Activated CD4-positive, alpha-beta T cell treated with anti-CD3 and anti-CD28 coated beads, Interleukin-2, amount 50 U/mL, for 4 hours (primary cell): Measurements from ENCODE around the gene NR4A1.

Source experiments
- DNase-seq, 2 experiments: peaks; one replicate each; pipeline ENCODE4 v3.0.0-alpha.2; 2020

The NR4A1 gene

DNA sequence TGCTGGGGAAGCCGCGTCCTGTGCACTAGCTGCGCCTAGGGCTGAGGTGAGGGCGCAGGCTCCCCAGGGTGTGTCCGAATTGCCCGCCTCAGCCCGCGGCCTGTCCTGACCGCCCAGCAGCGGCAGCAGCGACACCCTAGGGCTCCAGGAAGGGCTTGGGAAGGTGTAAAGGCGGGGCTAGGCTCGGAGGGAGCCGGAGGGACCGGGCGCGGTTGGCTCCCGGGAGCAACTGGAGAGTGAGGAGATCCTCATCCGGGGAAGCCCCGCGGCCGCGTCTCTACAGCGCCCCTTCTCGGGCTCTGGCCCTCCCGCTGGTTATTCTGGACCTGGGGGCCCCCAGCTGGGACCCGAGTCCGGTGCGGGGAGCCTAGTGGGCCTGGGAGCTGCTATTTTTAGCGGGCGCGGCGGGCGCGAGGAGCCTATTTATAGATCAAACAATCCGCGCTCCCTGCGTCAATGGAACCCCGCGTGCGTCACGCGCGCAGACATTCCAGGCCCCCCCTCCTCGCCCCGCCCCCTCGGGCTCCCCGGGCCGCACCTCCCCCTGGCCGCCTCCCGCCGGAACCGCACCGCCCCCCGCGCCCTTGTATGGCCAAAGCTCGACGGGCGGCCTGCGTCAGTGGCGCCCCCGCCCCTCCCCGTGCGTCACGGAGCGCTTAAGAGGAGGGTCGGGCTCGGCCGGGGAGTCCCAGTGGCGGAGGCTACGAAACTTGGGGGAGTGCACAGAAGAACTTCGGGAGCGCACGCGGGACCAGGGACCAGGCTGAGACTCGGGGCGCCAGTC lies at the start of gene NR4A1:
NR4A1 (plus strand) TSS at position 685 of the 784 bp plus-strand sequence. CDS start 2,887 bp downstream, outside the sequence.
- DNase-seq: peak; percentile 100

DNA sequence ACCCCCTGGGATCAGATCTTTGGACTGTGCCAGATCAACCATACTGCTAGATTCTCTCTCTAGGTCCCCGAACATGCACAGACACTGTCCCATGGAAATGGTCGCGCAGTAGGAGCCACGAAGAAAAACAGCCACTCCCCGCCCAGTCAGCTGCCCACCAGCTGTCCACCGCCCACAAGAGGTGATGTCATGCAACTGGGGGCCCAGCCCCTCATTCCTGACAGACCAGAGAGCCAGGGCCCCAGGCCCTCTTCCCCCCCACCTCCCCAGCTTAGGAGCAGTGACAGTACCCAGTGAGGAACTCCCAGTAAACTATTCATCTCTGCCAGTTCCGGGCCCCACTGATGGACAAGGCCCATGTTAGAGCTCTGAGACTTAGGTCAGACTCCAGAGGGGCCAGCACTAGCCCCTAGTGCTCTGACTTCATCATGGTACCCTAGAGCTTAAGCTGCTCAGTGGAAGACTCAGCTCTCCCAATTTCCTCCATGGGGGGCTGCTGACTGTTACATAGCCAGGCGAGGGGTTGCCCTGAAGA lies 48.2 kb upstream of the NR4A1 start:
- no peak for DNase-seq

DNA sequence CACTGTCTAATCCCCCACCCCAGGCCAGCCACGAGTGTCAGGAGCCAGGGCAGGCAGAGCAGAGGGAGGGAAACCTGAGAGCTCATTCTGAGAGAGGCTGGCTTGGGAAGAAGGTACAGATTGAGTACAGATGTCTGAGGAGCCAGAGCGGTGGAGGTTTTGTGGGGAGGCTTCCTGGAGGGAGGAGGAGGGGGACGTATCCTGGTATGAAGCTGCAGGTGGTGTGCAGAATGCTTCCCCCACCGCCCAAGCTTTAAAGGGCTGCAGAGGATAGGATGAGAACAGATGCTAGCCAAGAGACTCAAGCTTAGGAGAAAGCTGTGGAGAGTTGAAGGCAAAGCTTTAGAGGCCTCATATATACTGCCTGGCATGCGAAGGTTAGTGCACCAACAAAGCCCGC lies 47.7 kb upstream of the NR4A1 start:
- no peak for DNase-seq

DNA sequence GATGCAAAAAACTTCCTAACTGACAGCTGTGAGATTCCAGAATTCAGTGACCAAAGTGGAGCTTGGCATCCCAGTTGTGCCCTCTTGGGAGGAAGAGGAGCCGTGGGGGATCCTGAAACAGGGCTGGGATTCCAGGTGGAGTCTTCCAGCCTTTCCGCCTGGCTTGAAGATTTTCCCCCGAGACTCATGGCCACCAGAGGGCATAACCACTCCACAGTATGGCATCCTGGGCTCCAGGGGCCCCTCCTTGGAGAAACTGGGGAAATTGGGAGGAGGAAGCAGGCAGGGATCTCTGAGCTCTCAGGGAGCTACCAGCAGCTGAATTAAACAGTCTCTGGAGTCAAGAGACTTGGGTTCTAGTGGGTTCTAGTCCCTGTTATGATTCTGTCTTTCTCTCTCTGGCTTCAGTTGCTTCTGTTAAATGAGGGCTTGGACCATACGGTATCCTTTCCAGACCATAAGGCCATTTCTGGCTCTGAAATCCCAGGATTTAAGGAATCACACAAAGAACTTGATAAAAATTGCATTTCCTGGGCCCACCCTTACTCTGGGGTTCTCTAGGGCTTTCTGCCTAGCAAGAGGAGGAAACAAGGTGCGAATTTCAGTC lies 47.1 kb upstream of the NR4A1 start:
- no peak for DNase-seq

DNA sequence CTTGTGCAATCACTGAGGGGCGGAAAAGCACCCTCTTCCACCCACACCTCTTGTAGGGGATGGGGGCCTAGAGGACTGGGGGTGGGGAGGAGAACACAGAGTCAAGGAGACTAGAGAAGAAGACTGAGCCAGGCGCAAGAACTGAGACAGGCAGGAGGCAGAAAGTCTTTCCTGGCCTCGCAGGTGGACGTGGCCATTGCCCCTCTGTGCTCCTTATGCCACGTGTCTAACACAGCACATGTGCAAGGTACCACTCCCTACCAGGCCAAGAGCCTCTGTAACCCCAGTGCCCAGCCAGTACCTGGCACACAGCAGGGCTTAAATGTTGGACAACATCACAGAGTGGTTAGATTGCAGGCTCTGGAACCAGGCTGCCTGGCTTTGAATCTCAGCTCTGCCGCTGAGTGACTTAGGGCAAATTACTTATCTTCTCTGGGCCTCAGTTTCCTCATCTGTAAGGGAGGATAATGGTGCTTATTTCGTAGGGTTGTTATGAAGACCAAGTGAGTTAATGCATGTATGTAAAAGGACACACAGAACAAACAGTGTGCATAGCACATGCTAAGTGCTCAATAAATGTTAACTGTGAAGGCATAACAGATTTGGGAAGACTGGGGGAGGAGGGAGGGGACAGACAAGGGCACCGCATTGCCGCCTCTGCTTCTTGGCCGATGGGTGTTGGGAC lies 45.9 kb upstream of the NR4A1 start:
- no peak for DNase-seq

DNA sequence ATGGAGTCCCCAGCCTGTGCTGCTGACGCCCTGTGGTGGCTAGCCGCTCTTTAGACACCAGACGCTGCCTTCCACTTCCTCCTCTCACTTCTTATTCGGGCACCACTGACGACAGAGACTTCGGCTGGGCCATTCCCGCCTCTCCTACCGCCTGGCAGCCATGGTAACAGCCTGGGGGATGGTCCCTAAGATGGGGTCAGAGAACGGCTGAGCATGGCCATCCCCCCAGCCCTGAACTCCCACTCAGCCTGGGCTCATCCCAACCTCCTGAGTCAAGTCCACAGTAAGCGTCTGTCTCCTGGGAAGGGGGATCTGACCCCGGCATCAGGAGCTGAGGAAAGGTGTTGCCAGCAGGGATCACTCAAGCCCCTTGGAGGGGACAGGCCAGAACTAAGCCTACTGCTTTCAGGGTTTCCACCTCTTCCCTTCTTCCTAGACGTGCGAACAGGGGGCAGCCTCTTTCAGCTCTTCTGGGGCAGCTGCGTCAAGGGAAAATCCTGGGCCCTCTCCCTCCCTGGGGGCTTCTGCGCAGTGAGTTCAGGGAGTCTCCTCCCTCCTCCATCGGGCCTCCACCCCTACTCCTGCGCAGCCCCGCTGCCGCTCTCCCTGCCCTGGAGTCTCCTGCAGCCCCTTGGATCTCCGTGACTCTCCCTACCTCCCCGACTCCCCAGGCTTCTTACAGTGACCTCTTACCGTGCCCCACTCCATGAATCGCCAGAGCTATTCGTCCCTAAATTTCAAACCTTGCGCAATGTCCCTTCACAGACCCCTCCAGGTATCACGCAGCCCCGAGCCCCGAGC lies 45.1 kb upstream of the NR4A1 start:
- no peak for DNase-seq

DNA sequence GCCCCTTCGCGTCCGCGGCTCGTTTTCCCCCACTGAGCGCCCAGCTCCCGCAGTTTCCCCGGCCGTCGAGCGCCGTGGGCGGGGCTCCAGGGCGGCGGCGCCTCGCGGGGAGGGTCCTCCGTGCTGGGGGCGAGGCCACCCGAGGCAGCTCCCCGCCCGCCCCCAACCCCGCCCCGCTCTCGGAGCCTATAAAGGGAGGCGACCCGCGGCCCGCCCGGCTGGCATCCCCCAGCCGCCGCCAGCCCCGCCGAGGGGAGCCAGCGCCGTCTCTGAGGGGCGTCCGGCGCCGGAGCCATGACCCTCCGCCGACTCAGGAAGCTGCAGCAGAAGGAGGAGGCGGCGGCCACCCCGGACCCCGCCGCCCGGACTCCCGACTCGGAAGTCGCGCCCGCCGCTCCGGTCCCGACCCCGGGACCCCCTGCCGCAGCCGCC lies 44.5 kb upstream of the NR4A1 start, which contains the start of gene TAMALIN:
TAMALIN (plus strand) TSS at position 221 of the 432 bp plus-strand sequence; CDS start at position 295, 74 bp downstream.
- DNase-seq: peak; percentile 76 to 82

DNA sequence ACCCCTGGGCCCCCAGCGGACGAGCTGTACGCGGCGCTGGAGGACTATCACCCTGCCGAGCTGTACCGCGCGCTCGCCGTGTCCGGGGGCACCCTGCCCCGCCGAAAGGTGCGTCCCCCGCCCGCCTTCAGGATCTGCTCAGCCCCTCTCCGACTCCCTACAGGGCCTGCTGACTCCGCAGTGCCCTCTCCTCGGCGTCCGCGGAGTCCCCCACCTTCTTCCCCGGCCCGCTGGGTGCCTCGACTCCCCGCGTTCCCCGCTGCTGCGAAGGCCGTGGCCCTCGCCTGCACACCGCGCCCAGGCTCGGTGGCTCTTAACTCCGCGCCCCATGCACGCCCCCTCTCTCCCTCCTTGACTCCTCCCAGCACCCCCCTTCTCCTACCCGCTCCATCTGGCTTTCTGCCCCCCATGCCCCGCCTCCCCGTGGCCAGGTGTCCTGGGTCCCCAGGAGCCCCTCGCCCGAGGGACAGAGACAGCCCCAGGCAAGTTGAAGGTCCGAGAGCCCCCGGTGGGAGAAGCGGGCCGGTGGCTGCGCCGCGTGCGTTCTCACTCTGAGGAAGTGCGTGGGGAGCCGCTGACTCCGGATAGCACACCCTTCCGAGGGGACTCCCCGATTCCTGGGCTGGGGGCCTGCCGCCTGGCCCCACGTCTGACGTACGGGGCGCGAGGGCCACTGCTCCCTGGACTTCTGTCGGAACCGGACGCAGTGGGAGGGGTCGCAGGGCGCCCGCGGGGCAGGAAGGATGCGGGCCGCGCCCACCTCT lies 43.9 kb upstream of the NR4A1 start:
- peak; percentile 51 to 61 for DNase-seq

DNA sequence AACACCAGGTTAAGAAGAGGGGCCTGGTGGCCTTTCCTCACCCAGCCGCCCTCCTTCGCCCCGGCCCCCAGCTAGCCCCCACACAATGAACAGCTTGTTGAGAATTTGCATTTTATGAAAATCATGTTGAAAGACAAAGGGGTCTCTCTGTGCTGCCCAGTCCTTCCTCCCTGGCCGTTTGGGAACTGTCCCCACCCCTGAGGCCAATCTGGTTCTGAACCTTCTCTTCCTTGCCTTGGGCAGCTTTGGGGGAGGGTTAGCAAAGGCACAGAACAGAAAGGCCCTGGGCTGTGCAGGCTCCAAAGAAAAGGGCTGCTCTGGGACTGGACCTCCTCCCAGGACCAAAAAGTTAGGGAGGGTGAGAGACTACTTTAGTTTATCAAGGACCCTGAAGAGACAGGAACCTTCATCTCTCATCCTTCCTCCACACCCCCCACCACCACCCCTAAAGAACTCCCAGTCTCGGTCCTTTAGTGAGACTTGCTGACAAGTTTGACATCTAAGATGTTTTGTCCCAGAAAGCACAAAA lies 43.2 kb upstream of the NR4A1 start:
- no peak for DNase-seq

DNA sequence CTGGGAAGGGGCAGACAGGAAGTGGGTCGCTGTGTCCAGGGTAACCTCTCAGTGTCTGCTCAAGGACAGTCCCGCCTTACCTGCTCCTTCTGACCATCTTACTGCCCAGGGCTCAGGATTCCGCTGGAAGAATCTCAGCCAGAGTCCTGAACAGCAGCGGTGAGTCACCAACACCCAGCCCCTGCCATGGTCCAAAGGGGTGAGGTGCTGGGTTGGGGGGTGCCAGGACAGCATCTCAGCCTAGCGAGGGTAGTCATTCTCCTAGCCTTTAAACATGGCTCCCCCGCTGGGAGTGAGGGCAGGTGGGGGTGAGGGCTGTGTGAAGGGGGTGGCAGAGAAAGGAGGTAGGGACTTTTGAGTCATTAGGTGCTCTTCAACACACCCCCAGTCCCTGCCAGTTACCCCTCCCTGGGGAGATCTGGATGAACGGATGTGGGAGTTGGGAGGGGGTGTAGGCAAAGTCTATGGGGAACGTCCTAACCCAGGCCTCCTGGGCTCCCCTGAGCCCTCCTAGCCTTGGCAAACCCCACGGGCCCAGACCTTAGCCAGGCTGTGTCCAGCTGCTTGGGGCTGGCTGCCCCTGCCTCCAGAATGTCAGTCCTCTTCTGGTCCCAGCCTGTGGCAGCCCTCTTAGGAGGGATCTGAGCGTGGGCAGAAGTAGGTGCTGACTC lies 42.0 kb upstream of the NR4A1 start:
- no peak for DNase-seq

DNA sequence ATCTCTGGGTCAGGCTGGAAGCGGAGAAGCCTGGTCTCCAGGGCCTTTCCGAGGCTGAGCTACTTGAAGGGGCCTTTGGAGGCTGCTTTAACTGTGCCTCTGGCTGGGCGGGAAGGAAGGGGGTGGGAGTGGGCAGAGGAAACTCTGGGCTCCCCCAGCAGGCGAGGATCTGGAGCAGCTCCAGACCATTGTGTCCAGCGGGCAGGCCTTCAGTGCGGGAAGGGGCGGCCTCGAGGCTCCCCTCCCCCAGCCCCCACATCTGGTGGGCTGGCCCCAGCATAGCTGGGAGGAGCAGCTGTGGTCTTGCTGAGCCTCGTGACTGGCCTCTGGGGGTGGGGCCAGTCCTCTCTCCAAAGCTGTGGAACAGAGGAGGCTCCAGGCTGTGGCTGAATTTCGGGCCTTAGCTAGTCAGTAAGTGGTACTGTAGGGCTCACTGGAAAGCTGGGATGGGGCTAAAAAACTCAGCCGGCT lies 41.1 kb upstream of the NR4A1 start:
- no peak for DNase-seq

DNA sequence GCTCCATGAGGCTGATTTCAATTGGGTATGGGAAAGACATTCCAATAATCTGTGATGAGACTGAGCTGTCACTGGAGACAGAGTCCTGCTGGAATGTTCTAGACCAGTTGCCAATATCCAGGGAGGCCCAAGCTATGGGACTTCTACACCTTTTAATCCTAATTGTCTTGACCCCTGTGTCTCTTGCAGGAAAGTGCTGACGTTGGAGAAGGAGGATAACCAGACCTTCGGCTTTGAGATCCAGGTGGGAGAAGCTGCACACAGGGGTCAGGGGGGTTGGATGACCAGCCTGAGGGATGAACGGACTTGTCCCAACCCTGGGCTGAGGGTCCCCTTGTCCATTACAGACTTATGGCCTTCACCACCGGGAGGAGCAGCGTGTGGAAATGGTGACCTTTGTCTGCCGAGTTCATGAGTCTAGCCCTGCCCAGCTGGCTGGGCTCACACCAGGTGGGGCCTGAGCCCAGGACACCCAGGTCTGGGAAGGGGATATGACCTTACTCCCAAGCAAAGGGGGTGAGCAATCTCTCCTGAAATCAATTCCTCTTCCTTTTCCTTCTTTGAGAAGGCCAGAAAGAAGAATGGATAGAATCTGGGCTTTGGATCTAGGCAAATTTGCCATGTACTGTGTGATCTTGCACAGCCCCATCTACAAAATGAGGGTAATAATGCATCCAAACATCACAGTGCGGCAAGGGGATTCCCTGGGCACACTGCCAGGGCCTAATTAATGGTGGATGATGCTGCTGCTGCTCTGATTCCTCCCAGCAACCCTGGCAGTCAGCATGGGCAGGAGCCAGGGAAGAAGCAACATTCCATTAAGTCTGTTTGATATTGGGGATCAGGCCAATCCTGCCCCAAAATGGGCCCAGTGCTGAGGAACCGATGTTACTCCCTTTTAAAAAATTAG lies 40.3 kb upstream of the NR4A1 start:
- DNase-seq: no peak

DNA sequence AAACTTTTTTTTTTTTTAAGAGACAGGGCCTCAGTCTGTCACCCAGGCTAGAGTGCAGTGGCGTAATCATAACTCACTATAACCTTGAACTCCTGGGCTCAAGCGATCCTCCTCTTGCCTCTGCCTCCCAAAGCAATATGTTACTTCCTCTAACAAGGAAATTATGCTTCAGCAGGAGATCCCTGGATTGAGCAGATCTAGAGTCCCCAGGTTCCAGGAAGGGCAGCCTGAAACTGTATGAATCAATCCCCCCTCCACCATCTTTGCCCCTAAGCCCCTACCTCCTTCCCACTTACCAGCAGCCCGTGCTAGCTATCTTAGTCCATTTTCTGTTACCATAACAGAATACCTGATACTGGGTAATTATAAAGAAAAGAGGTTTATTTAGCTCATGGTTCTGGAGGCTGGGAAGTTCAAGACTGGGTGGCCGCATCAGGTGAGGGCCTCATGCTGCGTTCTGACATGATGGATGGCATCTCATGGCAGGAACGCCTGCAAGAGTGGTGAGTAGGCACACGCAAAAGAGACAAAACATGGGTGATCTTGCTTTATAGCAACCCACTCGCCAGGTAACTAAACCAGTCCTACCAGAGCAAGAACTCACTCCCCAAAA lies 39.5 kb upstream of the NR4A1 start:
- DNase-seq: no peak

DNA sequence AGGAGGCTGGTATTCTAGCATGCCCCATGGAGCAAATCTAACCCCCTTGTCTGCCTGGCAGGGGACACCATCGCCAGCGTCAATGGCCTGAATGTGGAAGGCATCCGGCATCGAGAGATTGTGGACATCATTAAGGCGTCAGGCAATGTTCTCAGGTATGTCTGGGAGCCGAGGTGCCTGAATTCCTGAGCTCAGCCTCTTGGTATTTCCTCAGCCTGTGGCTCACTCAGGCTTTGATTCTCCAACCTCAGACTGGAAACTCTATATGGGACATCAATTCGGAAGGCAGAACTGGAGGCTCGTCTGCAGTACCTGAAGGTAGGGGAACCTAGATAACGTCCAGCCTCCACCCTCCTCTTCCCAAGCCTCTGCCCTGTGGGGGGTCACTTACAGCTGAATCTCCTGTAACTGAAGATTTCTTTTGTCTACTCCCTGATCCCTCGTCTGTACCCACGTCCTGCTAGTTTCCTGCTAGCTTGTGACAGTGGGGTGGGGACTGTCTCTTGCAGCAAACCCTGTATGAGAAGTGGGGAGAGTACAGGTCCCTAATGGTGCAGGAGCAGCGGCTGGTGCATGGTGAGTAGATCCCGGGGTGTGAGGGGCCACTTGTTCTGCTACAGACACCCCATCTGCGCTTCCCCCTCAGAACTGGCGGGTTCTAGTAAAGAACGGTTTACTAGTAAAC lies 37.5 kb upstream of the NR4A1 start:
- no peak for DNase-seq

DNA sequence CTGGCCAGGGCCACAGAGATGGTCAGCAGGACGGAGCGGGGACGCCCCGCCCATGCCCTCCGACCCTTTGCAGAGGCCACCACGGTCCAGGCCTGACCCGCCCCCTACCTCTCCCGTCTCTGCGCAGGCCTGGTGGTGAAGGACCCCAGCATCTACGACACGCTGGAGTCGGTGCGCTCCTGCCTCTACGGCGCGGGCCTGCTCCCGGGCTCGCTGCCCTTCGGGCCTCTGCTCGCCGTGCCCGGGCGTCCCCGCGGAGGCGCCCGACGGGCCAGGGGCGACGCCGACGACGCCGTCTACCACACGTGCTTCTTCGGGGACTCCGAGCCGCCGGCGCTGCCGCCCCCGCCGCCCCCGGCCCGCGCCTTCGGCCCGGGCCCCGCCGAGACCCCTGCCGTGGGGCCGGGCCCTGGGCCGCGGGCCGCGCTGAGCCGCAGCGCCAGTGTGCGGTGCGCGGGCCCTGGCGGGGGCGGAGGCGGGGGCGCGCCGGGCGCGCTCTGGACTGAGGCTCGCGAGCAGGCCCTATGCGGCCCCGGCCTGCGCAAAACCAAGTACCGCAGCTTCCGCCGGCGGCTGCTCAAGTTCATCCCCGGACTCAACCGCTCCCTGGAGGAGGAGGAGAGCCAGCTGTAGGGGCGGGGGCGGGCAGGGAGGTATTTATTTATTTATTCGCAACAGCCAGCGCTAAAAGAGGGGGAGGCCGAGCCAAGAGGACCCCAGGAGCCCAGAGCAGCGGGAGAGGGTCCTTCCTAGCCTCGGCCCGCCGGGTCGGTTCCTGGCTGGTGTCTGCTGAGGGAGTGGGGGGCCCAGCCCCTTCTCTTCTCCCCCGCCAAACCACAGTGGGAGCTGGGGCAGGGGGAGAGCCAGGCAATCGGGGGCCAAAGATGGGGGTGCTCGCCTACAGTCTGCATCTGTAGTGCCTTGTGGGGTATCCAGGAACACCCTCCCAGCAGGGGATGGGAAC lies 36.4 kb upstream of the NR4A1 start:
- DNase-seq: no peak

DNA sequence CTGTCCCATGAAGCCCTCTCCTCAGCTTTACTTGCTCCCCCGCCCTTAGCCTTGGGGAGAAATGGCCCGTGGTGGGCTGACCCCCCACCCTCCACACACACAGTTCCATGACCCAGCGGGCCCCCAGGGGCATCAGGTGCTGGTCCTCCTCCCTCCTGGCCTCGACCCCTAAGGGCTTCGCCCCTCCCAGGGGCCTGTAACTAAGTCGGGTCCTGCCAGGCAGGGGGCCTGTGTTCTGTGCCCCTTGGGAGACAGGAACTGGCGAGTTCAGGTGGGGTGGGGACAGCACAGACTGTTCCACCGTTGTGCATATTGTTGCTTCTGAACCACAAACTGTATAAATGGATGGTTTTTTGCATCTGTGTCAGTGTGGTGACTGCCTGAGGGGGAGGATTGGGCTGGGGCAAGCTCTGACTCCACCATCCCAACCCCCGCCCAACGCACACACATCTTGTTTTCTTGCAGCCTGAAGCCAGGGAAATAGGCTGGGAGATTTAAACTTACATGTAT lies 35.7 kb upstream of the NR4A1 start:
- DNase-seq: no peak

DNA sequence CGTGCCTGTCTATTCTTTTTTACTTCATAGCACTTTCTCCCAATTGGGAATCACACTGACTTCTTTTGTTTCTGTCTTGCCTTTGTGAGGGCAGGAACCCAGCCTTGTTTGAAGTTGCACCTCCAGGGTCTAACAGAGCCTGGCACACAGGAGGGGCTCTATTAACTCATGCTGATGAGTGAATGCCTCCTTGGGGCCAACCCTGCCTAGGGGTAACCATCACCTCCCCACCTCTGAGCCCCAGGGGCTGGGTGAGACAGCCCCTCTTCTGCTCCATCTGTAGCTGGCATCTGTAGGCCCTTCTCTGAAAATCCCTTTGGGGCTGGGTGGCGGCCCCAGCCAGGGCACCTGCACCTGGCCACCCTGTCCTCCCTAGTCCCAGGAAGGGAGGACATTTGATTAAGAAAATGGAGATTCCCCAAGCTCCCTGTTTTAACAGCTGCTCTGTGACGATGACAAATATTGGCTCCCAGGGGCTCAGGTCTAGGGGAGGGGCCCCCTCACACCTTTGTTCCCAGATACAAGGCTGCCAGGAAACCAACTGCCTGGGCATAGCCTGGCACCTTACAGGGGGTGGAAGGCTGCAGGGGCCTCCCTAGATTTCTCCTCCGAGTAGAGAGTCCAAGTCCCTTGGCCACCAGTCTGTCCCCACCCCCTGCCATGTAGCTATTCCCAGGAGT lies 32.7 kb upstream of the NR4A1 start:
- no peak for DNase-seq
